Esophagus squamous epithelium (tissue), 4 donors: ENCODE data around the gene PFDN1.

Source experiments
- CTCF ChIP-seq, 6 experiments: fragments of 450-650 bp in 4 of 6; fragments of 200-600 bp in 2 of 6; sonication (generic) in 2 of 6; IDR thresholded peaks; one replicate each; pipeline ENCODE4 v1.5.1; 2016 to 2019; ENCODE audit warnings: antibody characterized with exemption in 6 of 6, mild to moderate bottlenecking in 4 of 6, moderate library complexity in 4 of 6
- POLR2A ChIP-seq, 4 donors: fragments of 450-650 bp; IDR thresholded peaks; one replicate each; pipeline ENCODE4 v1.6.1; 2017; ENCODE audit warnings: antibody characterized with exemption in 4 of 4, mild to moderate bottlenecking in 4 of 4, moderate library complexity in 3 of 4

GRCh38 chr5:140234377-140234989, 68.4 kb downstream of the PFDN1 start:
- TF ChIP-seq CTCF (IDR thresholded peaks at IDR 0.05) (no peak), POLR2A (IDR thresholded peaks at IDR 0.05) (no peak)
